Stimulated activated CD4-positive, alpha-beta T cell treated with anti-CD3 and anti-CD28 coated beads, Interleukin-2, amount 100 ng/mL, for 4 hours (primary cell): ENCODE data around the gene VWC2L.

Source experiments
- DNase-seq: peaks from one replicate; pipeline ENCODE4 v3.0.0-alpha.2; 2020; ENCODE audit warnings: low read depth

The VWC2L gene

GRCh38 chr2:214410918-214411554 is at the start of gene VWC2L:
Gene VWC2L (plus strand): TSS chr2:214411054. CDS start chr2:214414194, 3,140 bp downstream.
- no peak for DNase-seq

GRCh38 chr2:214361116-214361515 is 49.7 kb upstream of the VWC2L start:
- no peak for DNase-seq

DNA sequence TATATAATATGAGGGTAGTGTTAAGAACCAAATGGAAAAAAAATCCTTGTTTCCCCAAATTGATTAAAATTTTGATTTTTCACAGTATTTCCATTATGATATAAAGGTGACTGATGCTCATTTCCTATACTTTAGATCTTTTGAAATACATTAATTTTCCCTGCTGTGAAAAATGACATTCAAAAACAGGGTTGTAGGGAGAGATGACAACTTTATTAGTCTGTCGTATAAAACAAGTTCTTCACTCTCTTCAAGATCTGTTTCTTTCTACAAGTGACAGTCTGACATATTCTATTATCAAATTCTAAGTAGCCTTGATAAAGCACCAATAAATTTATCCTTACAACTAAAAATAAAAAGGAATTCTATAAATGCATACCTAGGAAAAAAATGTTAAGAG is 45.3 kb upstream of the VWC2L start:
- DNase-seq = no peak

DNA sequence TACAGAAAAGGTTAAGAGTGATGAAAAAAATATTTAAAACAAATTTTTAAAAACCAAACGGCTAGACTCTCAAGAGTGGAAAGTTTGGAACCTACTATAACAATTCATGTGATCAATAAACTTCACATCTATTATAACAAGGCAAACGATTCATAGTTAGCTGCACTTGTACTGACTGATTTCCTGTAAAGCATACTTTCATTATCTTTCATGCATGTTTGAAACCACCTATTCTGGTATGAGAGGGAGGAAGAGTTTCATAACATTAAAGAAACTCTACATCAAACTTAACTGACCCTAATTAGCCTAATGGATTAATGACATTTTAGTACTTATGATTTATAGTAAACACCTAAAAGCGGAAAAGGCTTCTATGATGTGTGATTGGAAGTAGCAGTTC is 43.7 kb upstream of the VWC2L start:
- DNase-seq = no peak

GRCh38 chr2:214376618-214377285 is 34.1 kb upstream of the VWC2L start:
- no peak for DNase-seq

DNA sequence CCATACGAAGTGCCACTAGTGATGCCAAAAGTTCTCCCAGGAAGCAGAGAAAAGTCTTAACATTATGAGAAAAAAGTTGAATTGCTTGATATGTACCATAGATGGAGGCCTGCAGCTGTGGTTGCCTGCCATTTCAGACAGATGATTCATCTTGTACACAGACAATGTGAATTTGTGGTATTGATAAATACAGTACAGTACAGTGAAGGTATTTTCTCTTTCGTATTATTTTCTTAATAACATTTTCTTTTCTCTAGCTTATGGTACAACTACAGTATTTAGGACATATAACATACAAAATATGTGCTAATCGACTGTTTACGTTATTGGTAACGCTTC is 33.6 kb upstream of the VWC2L start:
- DNase-seq = no peak

DNA sequence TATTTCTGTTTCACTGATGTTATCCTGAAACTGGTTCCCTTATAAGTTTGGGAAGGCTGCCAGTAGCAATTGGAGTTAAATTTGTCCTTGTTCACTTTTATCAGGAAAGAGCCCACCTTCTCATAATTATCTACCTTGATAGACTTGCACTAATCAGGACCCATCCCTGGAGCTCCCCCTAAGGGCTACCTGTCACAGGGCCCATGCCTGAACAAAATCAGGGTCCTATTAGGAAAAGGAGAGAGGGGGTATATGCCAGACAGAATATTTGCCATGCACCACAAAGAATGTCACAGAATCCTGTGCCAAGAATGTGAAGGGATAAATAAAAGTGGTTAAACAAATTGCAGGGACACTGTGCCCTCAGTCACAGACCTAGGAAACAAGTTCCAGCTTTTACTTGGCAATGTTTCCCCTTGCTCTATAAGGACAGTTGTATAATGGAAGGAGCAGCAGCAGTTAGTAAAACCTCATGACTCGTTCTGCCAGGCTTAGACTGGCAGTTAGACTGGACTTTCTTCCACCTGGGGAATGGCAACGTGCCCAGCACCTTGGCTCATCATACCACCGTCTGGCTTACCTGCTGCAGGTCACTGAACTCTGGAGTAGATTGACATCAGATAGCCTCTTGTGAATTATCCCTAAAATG is 32.3 kb upstream of the VWC2L start:
- DNase-seq = no peak

DNA sequence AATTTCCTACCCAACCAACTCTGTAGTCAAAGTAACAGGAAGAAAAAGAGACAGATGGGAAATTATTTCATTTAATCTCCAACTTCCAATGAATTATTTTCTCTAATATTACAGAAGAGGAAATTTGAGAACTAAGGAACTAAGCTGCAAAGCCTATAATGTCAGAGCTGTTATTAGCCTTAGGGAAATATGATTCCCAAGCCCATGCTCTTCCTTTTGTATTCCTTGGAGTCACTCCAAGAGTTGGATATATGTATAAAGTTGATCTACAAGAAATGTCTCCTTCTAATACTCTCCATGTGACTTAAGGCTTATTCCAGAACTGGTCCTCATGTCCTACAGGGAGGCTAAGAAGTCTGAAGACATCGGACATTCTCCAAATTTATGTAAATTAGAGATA is 31.6 kb upstream of the VWC2L start:
- no peak for DNase-seq

DNA sequence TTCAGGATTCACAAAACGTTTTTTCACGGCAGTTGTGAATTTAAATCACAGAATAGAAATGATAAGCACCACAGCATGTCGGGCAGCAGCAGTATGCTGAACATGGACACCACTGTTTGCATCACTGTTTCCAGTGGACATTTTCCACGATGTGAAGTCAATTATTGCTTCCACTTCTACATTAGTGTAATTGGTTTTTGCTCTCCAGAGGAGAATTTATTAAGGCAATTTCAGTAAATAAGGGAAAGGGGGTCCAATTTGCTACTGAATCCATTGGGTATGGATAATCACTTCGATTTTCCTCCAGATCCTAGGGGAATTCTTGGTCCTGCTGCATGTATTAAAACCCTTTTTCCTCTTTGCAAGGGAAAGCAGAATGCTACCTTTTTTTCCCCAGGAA is 30.2 kb upstream of the VWC2L start:
- DNase-seq = no peak

GRCh38 chr2:214382229-214382628 is 28.6 kb upstream of the VWC2L start:
- DNase-seq = no peak

DNA sequence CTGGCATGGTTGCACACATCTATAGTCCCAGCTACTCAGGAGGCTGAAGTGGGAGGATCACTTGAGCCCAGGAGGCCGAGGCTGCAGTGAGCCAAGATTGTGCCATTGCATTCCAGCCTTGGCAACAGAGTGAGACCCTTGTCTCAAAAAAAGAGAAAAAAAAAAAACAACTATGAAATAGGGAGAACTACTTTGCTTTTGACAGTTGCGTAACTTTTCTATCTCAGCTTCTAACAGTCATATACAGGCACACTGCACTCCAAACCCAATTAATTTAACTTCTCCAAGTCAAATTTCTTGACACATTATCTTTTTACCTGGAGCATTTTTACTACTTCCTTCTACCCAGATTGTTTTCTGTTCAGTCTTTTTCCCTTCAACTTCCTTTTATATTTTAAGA is 24.1 kb upstream of the VWC2L start:
- no peak for DNase-seq

- DNase-seq = no peak
Observed at GRCh38 chr2:214389334-214389733, 21.5 kb upstream of the VWC2L start.

GRCh38 chr2:214393796-214394195 is 17.1 kb upstream of the VWC2L start:
- DNase-seq = no peak

DNA sequence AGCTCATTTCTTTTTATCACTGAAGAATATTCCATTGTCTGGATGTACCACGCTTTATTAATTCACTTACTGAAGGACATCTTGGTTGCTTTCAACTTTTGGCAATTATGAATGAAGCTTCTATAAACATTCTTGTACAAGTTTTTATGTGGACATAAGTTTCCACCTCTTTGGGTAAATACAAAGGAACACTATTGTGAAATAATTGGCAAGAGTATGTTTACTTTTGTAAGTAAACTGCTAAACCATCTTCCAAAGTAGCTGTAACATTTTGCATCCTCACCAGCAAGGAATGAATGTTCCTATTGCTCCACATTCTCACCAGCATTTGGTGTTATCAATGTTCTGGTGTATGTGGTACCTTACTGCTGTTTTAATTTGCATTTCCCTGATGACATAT is 15.8 kb upstream of the VWC2L start:
- no peak for DNase-seq

DNA sequence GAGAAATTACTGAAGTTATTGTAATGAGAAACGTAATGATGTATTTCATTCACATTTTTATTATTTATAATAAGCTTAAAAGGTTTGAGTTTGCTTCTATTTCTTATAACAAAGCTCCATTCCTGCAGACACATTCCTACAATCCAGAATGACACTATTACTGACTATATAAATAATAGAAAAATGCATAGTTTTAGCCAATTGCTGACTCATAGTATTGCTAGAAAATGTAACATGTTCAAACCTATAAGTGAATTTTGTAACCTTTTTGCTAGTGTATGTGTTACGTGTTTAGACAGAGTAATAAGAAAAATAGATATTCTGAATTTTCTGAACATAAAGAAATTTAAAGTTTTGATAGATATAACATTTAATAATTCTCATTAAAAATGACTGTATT is 9.3 kb upstream of the VWC2L start:
- DNase-seq = no peak

GRCh38 chr2:214410128-214410775 is 602 bp upstream of the VWC2L start:
- DNase-seq = no peak

DNA sequence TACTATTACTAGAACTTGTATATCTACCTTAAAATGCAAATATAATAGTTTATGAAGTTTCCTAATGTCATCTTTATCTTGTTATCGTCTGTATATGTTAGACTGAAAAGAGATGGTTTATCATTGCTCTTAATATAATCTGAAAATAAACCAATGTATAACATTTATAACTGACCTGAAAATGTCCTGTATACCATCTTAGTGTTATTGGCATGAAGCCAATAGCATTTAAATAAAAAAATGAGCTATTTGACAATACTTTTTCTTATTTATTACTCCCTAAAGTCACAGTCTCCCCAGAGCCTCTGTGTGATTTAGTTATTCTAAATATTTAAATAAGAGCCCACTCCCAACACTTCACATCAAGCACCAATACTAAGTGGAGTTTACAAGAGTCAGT is 1.8 kb downstream of the VWC2L start:
- DNase-seq = no peak

GRCh38 chr2:214436470-214436869 is 25.6 kb downstream of the VWC2L start:
- DNase-seq = no peak

DNA sequence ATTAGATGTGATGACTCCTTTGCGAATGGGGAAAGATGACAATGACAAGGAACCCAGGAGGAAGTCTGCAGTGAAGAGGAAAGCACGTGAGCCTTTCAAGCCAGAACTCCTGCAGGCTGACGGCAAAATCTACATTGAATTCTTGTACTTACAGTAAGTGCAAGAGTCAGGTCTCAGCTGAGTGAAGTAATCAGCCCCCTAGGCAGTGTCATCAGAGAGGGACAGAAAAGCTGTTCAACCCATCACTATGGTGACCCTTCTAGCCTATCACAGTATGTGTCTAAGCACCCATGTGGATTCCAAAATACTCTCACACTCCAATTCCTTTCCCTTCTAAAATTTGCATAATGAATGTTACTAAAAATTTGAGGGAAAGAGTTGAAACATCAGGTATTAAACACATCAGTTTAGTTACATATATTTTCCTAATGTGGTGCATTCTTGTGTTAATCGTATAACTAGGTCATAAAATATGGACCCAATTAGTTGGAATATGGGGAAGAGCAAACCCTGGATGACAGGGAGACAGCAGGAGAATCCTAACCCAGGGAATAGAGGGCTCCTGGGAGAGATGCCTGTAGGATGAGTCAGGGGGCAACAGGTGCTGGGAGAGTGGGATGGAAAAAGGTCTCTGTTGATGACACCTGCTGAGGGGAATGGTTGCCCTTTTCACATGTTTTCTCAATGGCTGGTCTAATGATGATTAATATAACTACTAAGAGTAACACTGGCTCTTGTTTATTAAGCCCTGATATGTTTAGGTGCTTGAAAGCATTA is 39.5 kb downstream of the VWC2L start:
- DNase-seq = no peak

GRCh38 chr2:214451516-214452275 is 40.8 kb downstream of the VWC2L start:
- no peak for DNase-seq

- no peak for DNase-seq
Observed at GRCh38 chr2:214465363-214466146, 54.7 kb downstream of the VWC2L start.
